OCI-LY3 (cell line): ENCODE results near the gene OR10A3.

ENCODE experiments used
- H2AFZ ChIP-seq: fragments of 200-600, 300-600 bp; shearing (Covaris generic); 2 replicates; pipeline ENCODE4 v1.6.0; 2014; ENCODE audit warnings: antibody characterized with exemption, low read depth, low read length
- H3K27ac ChIP-seq: fragments of 200-600, 300-600 bp; sonication (generic); 2 replicates; pipeline ENCODE4 v1.5.1; 2014; ENCODE audit warnings: mild to moderate bottlenecking, low read length, moderate library complexity, mixed read lengths
- H3K27me3 ChIP-seq: fragments of 200-600, 300-600 bp; sonication (generic); 2 replicates; pipeline ENCODE4 v1.6.1; 2014; ENCODE audit warnings: low read depth, low read length, mixed read lengths
- H3K36me3 ChIP-seq: fragments of 200-600, 300-600 bp; sonication (generic); replicated peaks from 2 replicates; pipeline ENCODE3; 2014; ENCODE audit warnings: low read depth, low read length, mixed read lengths
- H3K4me1 ChIP-seq: fragments of 300-600, 200-600 bp; sonication (generic); 2 replicates; pipeline ENCODE4 v1.6.1; 2014; ENCODE audit warnings: low read length, mixed read lengths
- H3K4me2 ChIP-seq: fragments of 200-600, 300-600 bp; sonication (generic); 2 replicates; pipeline ENCODE4 v1.6.1; 2014; ENCODE audit warnings: low read length, mixed read lengths
- H3K4me3 ChIP-seq: fragments of 300-600, 200-600 bp; sonication (generic); 2 replicates; pipeline ENCODE4 v1.5.1; 2014; ENCODE audit warnings: antibody characterized with exemption, mild to moderate bottlenecking, low read length, moderate library complexity
- H3K79me2 ChIP-seq: fragments of 300-600, 200-600 bp; shearing (Covaris generic); 2 replicates; pipeline ENCODE4 v1.6.1; 2014; ENCODE audit warnings: mild to moderate bottlenecking, low read length, mixed read lengths
- H3K9ac ChIP-seq: fragments of 300-600, 200-600 bp; shearing (Covaris generic); 2 replicates; pipeline ENCODE4 v1.6.0; 2014; ENCODE audit warnings: mild to moderate bottlenecking, low read length, moderate library complexity
- H3K9me3 ChIP-seq: fragments of 200-600, 300-600 bp; shearing (Covaris generic); 2 replicates; pipeline ENCODE4 v1.6.1; 2014; ENCODE audit warnings: low read length, mixed read lengths; ENCODE audit not compliant: insufficient read depth
- H4K20me1 ChIP-seq: fragments of 200-600, 300-600 bp; sonication (generic); 2 replicates; pipeline ENCODE4 v1.6.1; 2016; ENCODE audit warnings: low read length, mixed read lengths; ENCODE audit not compliant: insufficient read depth
- CTCF ChIP-seq: fragments of 200-600, 300-600 bp; sonication (generic); IDR thresholded peaks from 2 replicates; pipeline ENCODE4 v1.5.1; 2014; ENCODE audit warnings: antibody characterized with exemption, low read length, low read depth
- EZH2phosphoT487 ChIP-seq: fragments of 200-600 bp; shearing (Covaris generic); IDR thresholded peaks from 2 replicates; pipeline ENCODE4 v1.6.1; 2018; ENCODE audit warnings: antibody characterized with exemption, mixed run types, low read depth

OR10A3 gene

DNA sequence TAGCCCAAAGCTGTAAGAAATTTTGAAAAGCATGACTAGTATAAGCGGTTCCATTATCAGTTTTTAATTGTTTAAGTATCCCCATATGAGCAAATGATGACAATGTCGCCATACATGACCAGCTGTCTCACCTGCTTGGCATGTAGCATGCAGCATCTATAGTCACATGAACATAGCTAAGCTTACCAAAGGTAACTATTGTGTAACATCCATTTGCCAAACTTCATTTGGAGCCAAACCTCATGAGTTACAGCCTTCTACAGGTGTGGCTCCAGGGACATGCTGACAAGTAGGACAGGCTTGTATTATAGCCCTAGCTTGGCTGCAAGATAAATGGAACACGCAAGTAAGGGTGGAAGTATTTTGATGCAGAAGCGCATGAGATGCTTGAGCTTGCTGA is 40.8 kb downstream of the OR10A3 start:
- H3K27ac ChIP-seq: no peak overlapping the region
- peaks cover 8% of the 10 kb centered on the region; the same call in 1 of the 2 replicates for H3K27me3 ChIP-seq
- H3K4me3 ChIP-seq: no peak overlapping the region
- no peak for TF ChIP-seq CTCF
- no peak for TF ChIP-seq EZH2phosphoT487
- no peak overlapping the region for H2AFZ ChIP-seq
- no peaks in the 10 kb centered on the region for H3K79me2 ChIP-seq
- H3K9ac ChIP-seq: no peak overlapping the region
- H3K4me2 ChIP-seq: no peak overlapping the region
- H4K20me1 ChIP-seq: no peaks in the 10 kb centered on the region
- no peaks in the 10 kb centered on the region for H3K4me1 ChIP-seq
- no peaks in the 10 kb centered on the region for H3K36me3 ChIP-seq
- no peaks in the 10 kb centered on the region for H3K9me3 ChIP-seq

DNA sequence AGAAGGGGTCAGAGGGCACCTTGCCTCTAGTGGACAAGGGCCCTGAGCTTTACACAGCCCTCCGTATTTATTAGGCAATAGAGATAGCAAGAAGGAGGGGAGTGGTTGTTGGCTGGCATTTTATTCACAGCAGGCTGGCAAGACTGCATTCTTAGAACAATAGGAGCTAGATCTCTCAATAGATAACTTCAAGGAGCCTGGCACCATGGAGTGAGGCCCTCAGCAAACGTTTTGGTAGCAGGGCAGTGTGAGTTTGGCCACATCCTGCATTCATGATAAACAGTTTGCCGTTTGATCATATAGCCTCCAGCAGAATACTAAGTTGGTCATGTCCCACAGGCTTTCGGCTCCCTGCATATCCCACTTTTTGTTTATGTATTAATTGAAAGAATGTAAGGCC is 42.1 kb downstream of the OR10A3 start:
- Histone ChIP-seq H2AFZ (no peak overlapping the region), H3K27ac (no peak overlapping the region), H3K79me2 (no peaks in the 10 kb centered on the region), H3K4me1 (no peaks in the 10 kb centered on the region), H3K9me3 (no peaks in the 10 kb centered on the region), H3K4me2 (no peak overlapping the region), H4K20me1 (no peaks in the 10 kb centered on the region), H3K27me3 (peaks cover 8% of the 10 kb centered on the region; the same call in 1 of the 2 replicates), H3K4me3 (no peak overlapping the region), H3K9ac (no peak overlapping the region), H3K36me3 (no peaks in the 10 kb centered on the region)
- TF ChIP-seq EZH2phosphoT487 (no peak), CTCF (no peak)

DNA sequence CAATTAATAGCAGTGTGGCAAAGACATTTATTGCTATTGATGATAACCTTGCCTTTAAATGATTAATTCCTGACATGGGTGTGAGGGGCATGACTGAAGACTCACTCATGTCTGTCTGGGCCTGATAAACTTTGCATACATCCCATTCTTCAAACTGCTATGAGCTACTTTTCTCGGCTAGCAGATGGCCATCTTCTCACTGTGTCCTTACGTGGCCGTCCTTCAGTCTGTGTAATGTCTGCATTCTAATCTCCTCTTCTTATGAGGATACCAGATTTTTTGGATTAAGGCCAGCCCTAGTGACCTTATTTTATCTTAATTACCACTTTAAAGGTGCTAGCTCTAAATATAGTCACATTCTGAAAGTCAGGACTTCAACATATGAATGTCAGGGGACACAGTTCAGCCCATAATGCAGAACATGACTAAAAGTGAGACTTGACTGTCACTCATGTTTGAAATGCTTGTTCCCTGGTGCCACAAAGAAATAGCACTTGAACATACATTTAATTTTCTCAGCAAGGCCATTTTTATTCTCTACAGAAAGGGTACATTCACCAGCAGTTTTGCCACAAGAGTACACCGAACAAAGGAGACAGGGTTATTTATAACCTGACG is 42.7 kb downstream of the OR10A3 start:
- Histone ChIP-seq H3K4me3 (no peak overlapping the region), H3K27ac (no peak overlapping the region), H3K9ac (no peak overlapping the region), H4K20me1 (no peaks in the 10 kb centered on the region), H3K36me3 (no peaks in the 10 kb centered on the region), H2AFZ (no peak overlapping the region), H3K4me1 (no peaks in the 10 kb centered on the region), H3K79me2 (no peaks in the 10 kb centered on the region), H3K4me2 (no peak overlapping the region), H3K27me3 (peaks cover 8% of the 10 kb centered on the region; the same call in 1 of the 2 replicates), H3K9me3 (no peaks in the 10 kb centered on the region)
- TF ChIP-seq EZH2phosphoT487 (no peak), CTCF (no peak)

DNA sequence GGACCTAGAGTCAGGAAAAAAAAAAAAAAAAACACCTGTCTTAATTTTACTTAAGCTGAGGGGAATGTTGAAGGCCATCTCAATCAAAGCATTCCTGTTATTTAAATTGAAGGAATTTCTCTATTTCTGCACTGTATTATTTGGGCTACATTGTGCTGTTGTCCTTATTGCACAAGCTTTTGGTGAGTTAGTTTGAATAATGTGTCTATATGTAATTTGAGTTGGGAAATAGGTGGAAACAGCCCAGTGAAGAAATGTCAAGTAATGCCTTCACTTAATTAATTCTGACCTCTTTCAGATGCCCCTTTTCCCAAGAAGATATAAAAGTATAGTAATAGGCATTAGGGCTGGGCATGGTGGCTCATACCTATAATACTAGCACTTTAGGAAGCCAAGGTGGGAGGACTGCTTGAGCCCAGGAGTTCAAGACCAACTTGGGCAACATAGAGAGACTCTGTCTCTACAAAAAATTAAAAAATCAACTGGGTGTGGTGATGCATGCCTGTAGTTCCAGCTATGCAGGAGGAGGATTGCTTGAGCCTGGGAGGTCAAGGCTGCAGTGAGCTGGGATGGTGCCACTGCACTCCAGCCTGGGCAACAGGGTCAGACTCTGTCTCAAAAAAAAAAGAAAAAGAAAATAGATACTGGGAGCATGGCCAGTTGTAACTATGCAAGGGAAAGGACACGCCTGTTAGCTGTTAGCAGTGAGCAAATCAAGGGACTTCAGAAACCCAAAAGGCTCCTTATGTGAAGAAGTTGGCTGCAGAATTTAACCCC is 45.3 kb downstream of the OR10A3 start:
- Histone ChIP-seq H4K20me1 (no peaks in the 10 kb centered on the region), H3K9me3 (no peaks in the 10 kb centered on the region), H3K4me1 (peaks cover 16% of the 10 kb centered on the region), H3K4me3 (no peak overlapping the region), H3K27me3 (no peaks in the 10 kb centered on the region), H3K27ac (no peak overlapping the region), H3K36me3 (no peaks in the 10 kb centered on the region), H3K79me2 (no peaks in the 10 kb centered on the region), H2AFZ (no peak overlapping the region), H3K4me2 (no peak overlapping the region), H3K9ac (no peak overlapping the region)
- no peak for TF ChIP-seq EZH2phosphoT487
- TF ChIP-seq CTCF: no peak
